Measurements from ENCODE around the gene GPBP1L1.
"Not testable (repeated sequence)": the region's sequence is repeated elsewhere in the genome, so short reads cannot be mapped to it uniquely, and the experiment has no call there.

GPBP1L1 gene

DNA sequence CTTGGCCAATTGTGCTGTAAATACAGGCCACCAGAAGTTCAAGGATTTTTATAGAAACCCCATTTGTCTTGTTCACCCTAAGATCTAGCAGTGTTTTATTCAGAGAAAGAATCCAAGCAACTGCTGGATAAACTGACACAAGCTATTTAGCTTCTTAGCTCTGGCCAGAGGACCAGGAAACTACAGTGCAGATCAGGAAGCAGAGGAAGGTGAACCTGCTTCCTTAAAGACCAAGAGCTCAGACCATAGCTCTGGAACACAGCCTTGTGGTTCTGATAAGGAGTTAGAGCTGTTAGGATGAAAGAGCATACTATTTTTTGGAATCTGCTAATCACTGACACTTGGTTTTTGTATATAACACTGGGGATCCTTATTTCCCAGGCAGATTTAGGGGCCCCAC lies 57.3 kb downstream of the GPBP1L1 start:
- FAIRE-seq, result no peak

DNA sequence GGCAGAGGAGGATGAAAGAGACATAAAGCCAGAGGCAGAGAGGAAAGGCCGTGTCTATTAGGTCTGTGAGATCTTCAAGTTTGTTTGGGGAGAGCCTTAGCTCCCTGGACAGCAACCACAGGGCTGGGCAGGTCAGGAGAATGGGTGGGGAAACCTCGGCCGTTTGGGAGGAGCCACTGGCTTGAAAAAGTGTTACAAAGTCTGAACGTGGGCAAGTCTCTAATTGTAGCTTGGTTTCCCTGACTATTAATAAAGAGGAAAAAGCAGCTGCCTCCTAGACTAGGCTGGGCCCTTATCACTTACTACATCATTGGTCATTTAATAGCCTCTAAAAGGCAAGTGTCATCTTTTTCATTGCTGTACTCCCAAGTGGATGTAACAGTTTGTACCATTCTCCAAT lies 62.4 kb downstream of the GPBP1L1 start, which contains the start of gene CCDC17:
Gene CCDC17, minus strand, starts transcription at position 83 of the 400 bp plus-strand sequence. CDS start 145 bp downstream, outside the sequence.
- no peak for FAIRE-seq

GRCh38 chr1:45622524-45623394 lies 63.6 kb downstream of the GPBP1L1 start:
- FAIRE-seq, result no peak

- no peak for FAIRE-seq
Observed at GRCh38 chr1:45621895-45622523, 64.3 kb downstream of the GPBP1L1 start.

GRCh38 chr1:45621501-45621836 lies 64.9 kb downstream of the GPBP1L1 start:
- FAIRE-seq, result no peak

GRCh38 chr1:45620588-45621500 lies 65.5 kb downstream of the GPBP1L1 start:
- FAIRE-seq, result no peak

- no peak for FAIRE-seq
Observed at GRCh38 chr1:45619149-45619921, 67.0 kb downstream of the GPBP1L1 start.

- FAIRE-seq, result no peak
Observed at GRCh38 chr1:45617618-45618017, 68.7 kb downstream of the GPBP1L1 start.

GRCh38 chr1:45615885-45616284 lies 70.4 kb downstream of the GPBP1L1 start:
- no peak for FAIRE-seq

GRCh38 chr1:45612941-45613579 lies 73.3 kb downstream of the GPBP1L1 start:
- no peak for FAIRE-seq

DNA sequence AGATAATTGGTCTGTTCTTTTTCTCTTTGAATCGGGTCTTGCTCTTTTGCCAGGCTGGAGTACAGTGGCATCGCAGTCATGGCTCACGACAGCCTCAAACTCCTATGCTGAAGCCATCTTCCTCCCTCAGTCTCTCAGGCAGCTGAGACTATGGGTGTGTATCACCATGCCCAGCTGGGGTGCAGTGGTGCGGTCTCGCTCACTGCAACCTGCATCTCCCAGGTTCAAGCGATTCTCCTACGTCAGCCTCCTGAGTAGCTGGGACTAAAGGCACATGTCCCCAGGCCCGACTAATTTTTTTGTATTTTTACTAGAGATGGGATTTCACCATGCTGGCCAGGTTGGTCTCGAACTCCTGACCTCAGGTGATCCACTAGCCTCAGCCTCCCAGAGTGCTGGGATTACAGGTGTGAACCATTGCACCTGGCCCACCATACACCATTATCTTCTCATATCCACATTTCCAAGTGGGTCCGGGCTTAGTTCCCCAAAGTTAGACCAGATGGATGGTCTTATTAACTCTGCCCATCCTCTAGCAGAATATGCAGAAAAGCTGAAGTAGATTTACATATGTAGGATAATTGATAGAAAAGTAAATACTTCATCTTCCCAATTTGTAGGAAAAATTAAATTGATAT lies 75.6 kb downstream of the GPBP1L1 start:
- no peak for FAIRE-seq

DNA sequence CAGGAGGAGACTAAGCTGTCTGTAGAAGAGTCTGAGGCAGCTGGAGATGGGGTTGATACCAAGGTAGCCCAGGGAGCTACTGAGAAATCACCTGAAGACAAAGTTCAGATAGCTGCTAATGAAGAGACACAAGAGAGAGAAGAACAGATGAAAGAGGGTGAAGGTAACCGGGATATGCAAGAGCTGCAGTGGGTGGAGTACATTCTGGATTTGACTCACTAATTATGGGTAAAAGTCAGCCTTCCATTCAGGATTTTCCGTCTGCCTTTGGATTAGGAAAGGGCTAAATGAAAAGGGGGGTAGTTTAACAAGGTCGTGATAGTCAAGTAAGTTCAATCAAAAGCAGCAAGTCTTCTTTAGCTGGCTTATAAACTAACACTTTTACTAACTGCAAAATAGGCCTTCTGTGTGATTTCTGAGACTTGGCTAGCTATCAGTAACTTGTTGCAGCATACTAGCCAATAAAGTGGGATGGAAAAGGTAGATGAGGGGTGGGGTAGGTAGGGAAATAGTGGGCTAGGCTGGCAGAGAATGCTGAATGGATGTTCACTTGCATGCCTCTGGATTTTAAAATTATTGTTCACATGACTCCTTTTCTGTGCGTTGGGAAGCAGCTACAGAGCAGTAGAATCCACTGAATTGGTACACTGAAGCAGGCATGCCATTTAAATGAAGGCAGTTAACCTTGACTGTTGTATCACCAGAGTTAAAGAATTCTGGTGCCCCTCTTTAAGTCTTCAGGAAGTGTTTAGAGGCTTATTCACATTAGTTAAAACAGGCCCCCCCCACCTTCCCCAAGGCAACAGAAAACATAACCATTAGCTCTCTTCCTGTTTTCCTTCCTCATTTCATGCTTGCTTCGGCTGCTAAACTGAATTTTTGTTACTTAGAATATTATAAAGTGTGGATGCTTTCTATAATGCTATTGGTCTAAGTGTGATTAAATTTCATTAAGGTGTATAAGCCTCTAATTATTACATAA lies 77.9 kb downstream of the GPBP1L1 start:
- no peak for FAIRE-seq

GRCh38 chr1:45607404-45608074 lies 78.8 kb downstream of the GPBP1L1 start:
- no peak for FAIRE-seq

DNA sequence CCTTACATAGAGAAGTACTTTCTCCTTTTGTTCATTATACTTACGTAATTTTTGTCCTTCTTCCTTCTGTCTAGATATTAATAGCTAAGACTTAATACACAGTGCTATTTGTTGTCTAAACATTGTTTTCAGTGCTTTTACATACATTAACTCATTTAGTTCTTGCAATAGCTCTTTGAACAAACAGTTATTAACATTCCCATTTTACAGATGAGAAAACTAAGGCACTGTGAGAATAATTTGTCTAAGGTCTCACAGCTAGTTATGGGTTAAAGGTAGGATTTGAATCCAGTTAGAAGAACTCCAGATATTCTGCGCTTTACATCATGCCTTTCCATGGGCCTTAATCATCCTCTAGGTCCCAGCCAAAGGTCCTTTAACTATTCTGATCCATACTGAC lies 82.1 kb downstream of the GPBP1L1 start:
- no peak for FAIRE-seq

- not testable (repeated sequence) for FAIRE-seq
Observed at GRCh38 chr1:45596765-45597164, 89.6 kb downstream of the GPBP1L1 start.

- FAIRE-seq, result no peak
Observed at GRCh38 chr1:45594412-45594811, 91.9 kb downstream of the GPBP1L1 start.

DNA sequence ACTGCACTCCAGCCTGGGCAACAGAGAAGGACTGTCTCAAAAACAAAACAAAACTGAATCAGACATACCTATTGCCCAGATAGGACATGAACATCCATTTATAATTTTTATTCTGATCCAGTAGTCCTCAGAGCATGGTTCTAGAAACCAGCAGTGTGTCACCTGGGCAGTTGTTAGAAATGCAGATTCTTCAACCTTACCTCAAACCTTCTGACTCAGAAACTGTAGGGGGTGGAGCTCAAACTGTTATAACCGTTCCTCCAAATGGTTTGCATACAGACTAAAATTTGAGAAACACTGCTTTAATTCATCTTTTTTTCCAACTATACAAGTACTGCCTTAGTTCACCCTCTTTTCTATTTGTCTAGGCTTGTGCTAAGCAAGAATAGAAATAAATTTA lies 96.5 kb downstream of the GPBP1L1 start:
- no peak for FAIRE-seq

GRCh38 chr1:45586769-45587168 lies 99.6 kb downstream of the GPBP1L1 start:
- FAIRE-seq, result no peak

DNA sequence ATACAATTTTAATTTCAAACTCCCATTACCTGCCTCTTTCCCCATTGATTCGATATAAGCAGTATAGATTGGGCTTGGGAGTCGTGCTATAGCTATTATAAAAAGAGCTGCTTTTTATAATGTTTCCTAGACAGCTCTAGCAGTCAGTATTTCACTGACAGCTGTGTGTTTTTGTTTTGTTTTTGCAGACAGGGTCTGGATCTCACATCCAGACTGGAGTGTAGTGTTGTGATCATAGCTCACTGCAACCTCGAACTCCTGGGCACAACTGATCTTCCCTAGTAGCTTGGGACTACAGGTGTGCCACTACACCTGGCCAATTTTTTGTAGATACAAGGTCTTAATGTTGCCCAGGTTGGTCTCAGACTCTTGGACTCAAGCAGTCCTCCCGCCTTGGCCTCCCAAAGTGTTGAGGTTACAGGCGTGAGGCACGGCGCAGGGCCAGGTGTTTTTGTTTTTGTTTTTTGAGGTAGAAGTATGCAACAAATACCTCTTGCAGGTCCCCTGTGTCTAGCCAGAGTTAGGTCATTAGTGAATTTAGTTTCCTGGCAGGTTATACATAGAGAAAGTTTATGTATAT lies 100.7 kb downstream of the GPBP1L1 start:
- no peak for FAIRE-seq

Measured in islet of Langerhans (tissue), 1 donor.